DLD1 (cell line): ENCODE measurements around the gene SYNGR1.

Source experiments
- in situ Hi-C: cut with HindIII; loops from 2 replicates; pipeline ENCODE4 v1.10.0; 2017; ENCODE audit warnings: low sequenced_read_pairs

The SYNGR1 gene

GRCh38 chr22:39426380-39427043, 76.7 kb downstream of the SYNGR1 start:
- in situ Hi-C loops = no loop called here

- in situ Hi-C loops = no loop called here
These were observed 78.2 kb downstream of the SYNGR1 start for GRCh38 chr22:39427751-39428596.

- in situ Hi-C loops = no loop called here
These were observed 78.8 kb downstream of the SYNGR1 start for GRCh38 chr22:39428597-39429071.

DNA sequence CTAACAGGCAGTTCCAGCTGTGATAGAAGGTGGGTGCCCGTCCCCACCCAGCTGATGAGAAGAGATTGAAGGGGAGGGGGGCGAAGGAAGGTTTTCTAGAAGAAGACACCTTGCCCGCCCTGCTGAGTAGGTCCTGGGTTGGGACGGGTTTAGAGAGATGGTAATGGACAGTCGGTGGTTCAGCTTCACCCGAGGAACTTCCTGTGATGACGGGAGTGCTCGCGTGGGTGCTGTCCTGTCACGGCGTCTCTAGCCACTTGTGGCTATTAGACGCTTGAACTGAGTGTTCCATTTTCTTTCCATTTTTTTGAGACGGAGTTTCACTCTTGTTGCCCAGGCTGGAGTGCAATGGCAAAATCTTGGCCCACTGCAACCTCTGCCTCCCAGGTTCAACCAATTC, 79.4 kb downstream of the SYNGR1 start:
- in situ Hi-C loops = no loop called here

- in situ Hi-C loops = no loop called here
These were observed 80.3 kb downstream of the SYNGR1 start for GRCh38 chr22:39429916-39430575.

DNA sequence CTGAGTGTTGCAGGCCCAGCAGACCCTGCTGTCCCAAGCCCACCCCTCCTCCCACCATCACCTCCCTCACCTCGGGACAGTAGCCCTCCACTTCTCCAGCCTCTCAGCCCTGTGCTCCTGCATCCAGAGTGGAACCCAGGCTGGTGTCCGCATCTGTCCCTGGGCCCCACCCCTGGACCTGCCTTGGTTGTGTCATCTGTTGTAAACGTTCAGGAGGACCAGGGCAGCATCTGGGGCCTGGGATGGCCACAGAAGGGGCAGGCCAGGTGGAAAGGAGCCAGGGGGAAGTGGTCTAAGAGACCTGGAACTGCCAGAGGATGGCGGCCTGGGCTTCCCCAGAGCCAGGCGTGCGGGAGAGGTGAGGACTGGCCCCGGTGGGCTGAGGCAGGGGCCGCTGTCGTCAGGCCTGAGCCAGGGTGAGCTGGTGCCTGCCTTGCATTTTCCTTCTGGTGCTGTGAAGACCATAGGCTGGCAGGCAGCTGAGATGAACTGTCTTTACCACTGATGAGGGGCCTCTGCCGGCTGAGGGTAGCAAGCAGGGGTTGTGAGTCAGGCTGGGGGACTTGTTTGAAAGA, 80.9 kb downstream of the SYNGR1 start:
- in situ Hi-C loops = no loop called here

- in situ Hi-C loops = no loop called here
These were observed 81.5 kb downstream of the SYNGR1 start for GRCh38 chr22:39431216-39431801.

GRCh38 chr22:39431821-39432251, 82.0 kb downstream of the SYNGR1 start:
- in situ Hi-C loops = no loop called here

- in situ Hi-C loops = no loop called here
These were observed 82.6 kb downstream of the SYNGR1 start for GRCh38 chr22:39432361-39432811.

DNA sequence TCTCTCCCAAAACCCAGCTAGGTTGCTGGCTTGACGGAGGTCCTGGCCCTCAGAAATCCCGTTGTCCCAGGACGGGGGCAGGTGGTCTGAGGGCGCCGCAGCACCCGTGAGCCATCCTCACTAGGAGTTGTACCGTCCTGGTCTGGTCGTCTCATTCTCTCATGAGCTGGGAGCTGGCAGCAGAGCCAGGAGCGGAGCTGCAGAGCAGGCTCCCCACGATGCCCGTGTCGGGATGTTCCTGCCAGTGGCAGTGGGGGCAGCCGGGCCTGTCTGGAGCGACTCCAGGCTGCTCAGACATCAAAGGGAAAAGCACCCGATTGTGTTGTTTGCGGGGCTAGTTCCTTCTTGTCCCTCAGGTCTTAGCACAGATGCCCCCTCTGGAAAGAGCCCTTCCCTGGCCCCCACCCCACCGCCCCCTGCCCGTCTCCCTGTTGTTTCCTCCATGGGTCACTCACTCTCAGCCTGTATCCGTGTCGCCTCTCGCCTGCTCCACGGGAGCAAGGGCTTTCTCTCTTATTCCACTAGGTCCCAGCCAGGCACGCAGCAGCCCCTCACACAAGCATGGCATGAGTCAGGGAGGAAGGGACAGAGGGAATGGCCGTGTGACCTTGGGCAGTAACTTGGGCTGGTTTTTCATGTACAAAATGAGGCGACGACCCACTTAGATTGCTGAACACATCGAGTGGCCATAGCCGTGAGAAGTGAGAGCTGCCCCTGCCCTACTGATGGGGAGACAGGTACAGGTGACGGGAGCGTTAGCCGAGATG, 83.9 kb downstream of the SYNGR1 start:
- in situ Hi-C loops = no loop called here

- in situ Hi-C loops = no loop called here
These were observed 84.5 kb downstream of the SYNGR1 start for GRCh38 chr22:39434243-39434653.

DNA sequence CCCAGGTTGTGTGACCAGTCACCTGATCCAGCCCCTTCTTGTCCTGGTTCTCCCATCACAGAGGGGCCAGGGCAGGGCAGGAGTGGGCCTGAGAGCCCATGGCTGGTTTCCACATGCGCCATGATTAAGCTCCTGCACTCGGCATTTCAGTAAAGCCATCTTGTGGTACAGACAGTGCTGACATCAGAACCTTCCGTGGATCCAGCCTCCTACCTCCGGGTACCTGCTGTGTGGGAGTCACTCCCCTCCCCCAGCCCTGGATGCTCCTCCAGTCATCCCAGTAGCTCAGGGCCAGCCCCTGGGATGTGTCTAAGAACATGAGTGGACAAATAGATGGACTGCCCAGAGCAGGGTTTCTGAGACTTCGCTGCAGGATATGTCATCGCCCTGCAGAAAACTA, 84.9 kb downstream of the SYNGR1 start:
- in situ Hi-C loops = no loop called here
